Karpas-422 (cell line): ENCODE measurements around the gene TRH. TPM values are rescaled to one million over a fixed set of nuclear protein-coding genes. Genes with fewer than 3 reads are reported as not detected.

Source experiments
- DNase-seq: peaks from one replicate; pipeline ENCODE4 v3.0.0-alpha.2; 2015
- H2AFZ ChIP-seq: fragments of 200-600 bp; sonication (generic); 2 replicates; pipeline ENCODE4 v1.6.1; 2014; ENCODE audit warnings: antibody characterized with exemption, low read length, mixed read lengths
- H3K27ac ChIP-seq: fragments of 200-600 bp; sonication (generic); 2 replicates; pipeline ENCODE4 v1.5.1; 2014; ENCODE audit warnings: mild to moderate bottlenecking, low read length, moderate library complexity
- H3K27me3 ChIP-seq: fragments of 200-600 bp; sonication (generic); 2 replicates; pipeline ENCODE4 v1.6.1; 2014; ENCODE audit warnings: low read length, mixed read lengths
- H3K36me3 ChIP-seq: fragments of 200-600 bp; sonication (generic); 2 replicates; pipeline ENCODE4 v1.6.1; 2014; ENCODE audit warnings: low read length, mixed read lengths; ENCODE audit not compliant: insufficient read depth
- H3K4me1 ChIP-seq: fragments of 200-600 bp; sonication (generic); 2 replicates; pipeline ENCODE4 v1.6.1; 2014; ENCODE audit warnings: mild to moderate bottlenecking, low read length, mixed read lengths
- H3K4me2 ChIP-seq: fragments of 200-600 bp; sonication (generic); 2 replicates; pipeline ENCODE4 v1.6.1; 2014; ENCODE audit warnings: low read length, low read depth, mild to moderate bottlenecking; ENCODE audit not compliant: poor library complexity, severe bottlenecking
- H3K4me3 ChIP-seq: fragments of 200-600 bp; sonication (generic); 2 replicates; pipeline ENCODE4 v1.5.1; 2014; ENCODE audit warnings: mild to moderate bottlenecking, antibody characterized with exemption, low read length, mixed read lengths
- H3K79me2 ChIP-seq: fragments of 200-600 bp; sonication (generic); 2 replicates; pipeline ENCODE4 v1.6.1; 2014; ENCODE audit warnings: mild to moderate bottlenecking, low read length, mixed read lengths
- H3K9ac ChIP-seq: fragments of 200-600 bp; sonication (generic); 2 replicates; pipeline ENCODE4 v1.6.0; 2014; ENCODE audit warnings: low read length
- H3K9me2 ChIP-seq: fragments of 200-600 bp; sonication (generic), shearing (Covaris generic); replicated peaks from 2 replicates; pipeline ENCODE4 v1.6.0; 2014; ENCODE audit warnings: mild to moderate bottlenecking, low read length, moderate library complexity; ENCODE audit not compliant: insufficient read depth
- H3K9me3 ChIP-seq: fragments of 300-700, 200-600 bp; sonication (generic); 2 replicates; pipeline ENCODE4 v1.6.1; 2014; ENCODE audit warnings: low read length, mixed read lengths
- H4K20me1 ChIP-seq: fragments of 200-600 bp; sonication (generic); 2 replicates; pipeline ENCODE4 v1.6.1; 2014; ENCODE audit warnings: mild to moderate bottlenecking, antibody characterized with exemption, low read length, low read depth; ENCODE audit not compliant: insufficient read depth
- total RNA-seq: library from RNA; depleted of rRNA; stranded (reverse); fragments of >200 nt; shearing (Covaris generic); gene quantifications from 2 replicates; pipeline ENCODE4 v1.2.3, GENCODE V29; 2014; ENCODE audit warnings: low replicate concordance

TRH gene
- total RNA-seq, 1 experiment from 2014 or later = not detected

GRCh38 chr3:129954514-129954913, 20.0 kb upstream of the TRH start:
- Histone ChIP-seq H3K4me1 (no peaks in the 10 kb centered on the region), H3K4me2 (no peak overlapping the region), H3K4me3 (no peak overlapping the region), H3K9me2 (no peaks in the 10 kb centered on the region), H3K27ac (no peak overlapping the region), H3K9ac (no peak overlapping the region), H4K20me1 (no peaks in the 10 kb centered on the region), H3K27me3 (no peaks in the 10 kb centered on the region), H3K9me3 (no peaks in the 10 kb centered on the region), H3K36me3 (no peaks in the 10 kb centered on the region), H3K79me2 (no peaks in the 10 kb centered on the region), H2AFZ (no peak overlapping the region)
- no peak for DNase-seq

DNA sequence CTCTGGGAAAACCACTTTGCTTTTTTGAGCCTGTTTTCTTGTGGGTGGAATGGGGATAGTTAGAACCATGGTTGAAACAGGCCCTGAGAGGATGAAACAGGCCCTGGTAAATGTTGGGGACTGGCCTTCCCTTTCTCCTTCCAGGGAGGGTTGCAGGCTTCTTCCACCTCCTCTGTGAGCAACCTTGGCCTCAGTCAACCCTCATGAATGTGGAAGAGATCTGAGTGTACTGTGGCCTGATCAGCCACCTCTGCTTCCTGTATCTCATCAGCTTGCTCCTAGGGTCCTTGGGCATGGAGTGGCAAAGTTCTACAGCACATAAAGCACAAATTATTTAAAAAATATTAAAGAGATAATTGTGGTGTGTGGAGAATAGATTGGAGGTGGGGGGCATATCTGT, 17.6 kb upstream of the TRH start:
- no peak overlapping the region for H3K9ac ChIP-seq
- H3K27me3 ChIP-seq = no peaks in the 10 kb centered on the region
- no peak overlapping the region for H3K27ac ChIP-seq
- no peaks in the 10 kb centered on the region for H3K9me3 ChIP-seq
- H3K36me3 ChIP-seq = no peaks in the 10 kb centered on the region
- no peaks in the 10 kb centered on the region for H3K4me1 ChIP-seq
- no peak overlapping the region for H3K4me3 ChIP-seq
- H4K20me1 ChIP-seq = no peaks in the 10 kb centered on the region
- H3K9me2 ChIP-seq = no peaks in the 10 kb centered on the region
- no peak overlapping the region for H2AFZ ChIP-seq
- H3K4me2 ChIP-seq = no peak overlapping the region
- no peak for DNase-seq
- H3K79me2 ChIP-seq = no peaks in the 10 kb centered on the region

GRCh38 chr3:129958755-129959154, 15.8 kb upstream of the TRH start:
- DNase-seq = no peak
- Histone ChIP-seq H3K79me2 (no peaks in the 10 kb centered on the region), H3K27ac (no peak overlapping the region), H3K36me3 (no peaks in the 10 kb centered on the region), H3K9me3 (no peaks in the 10 kb centered on the region), H2AFZ (no peak overlapping the region), H3K9me2 (no peaks in the 10 kb centered on the region), H3K9ac (no peak overlapping the region), H3K4me2 (no peak overlapping the region), H4K20me1 (no peaks in the 10 kb centered on the region), H3K4me1 (no peaks in the 10 kb centered on the region), H3K27me3 (no peaks in the 10 kb centered on the region), H3K4me3 (no peak overlapping the region)

- Histone ChIP-seq H3K9me3 (no peaks in the 10 kb centered on the region), H3K9ac (no peak overlapping the region), H3K4me3 (no peak overlapping the region), H3K36me3 (no peaks in the 10 kb centered on the region), H3K4me1 (no peaks in the 10 kb centered on the region), H3K9me2 (no peaks in the 10 kb centered on the region), H3K4me2 (no peak overlapping the region), H3K27ac (no peak overlapping the region), H3K27me3 (no peaks in the 10 kb centered on the region), H2AFZ (no peak overlapping the region), H3K79me2 (no peaks in the 10 kb centered on the region), H4K20me1 (no peaks in the 10 kb centered on the region)
- no peak for DNase-seq
These were observed 13.4 kb upstream of the TRH start for GRCh38 chr3:129961141-129961541.

DNA sequence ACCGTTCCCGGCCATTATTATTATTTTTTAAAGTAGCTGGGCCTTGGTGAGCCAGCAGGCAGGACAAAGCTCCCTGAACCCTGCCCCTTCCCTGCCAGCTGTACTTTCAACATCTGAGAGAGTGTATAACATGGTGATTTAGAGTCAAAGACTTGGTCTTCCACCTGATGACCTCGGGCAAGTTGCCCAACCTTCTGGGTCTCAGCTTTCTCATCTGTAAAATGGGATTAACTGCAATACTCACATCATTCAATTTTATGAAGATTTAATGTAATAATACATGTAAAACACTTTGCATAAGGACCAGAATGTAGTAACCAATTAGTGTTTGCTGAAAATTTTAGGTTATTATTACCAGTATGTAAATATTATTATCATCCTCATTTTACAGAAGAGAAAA, 11.9 kb upstream of the TRH start:
- Histone ChIP-seq H3K27me3 (no peaks in the 10 kb centered on the region), H3K4me1 (no peaks in the 10 kb centered on the region), H3K36me3 (no peaks in the 10 kb centered on the region), H3K27ac (no peak overlapping the region), H3K9me3 (no peaks in the 10 kb centered on the region), H4K20me1 (no peaks in the 10 kb centered on the region), H3K4me3 (no peak overlapping the region), H2AFZ (no peak overlapping the region), H3K9me2 (no peaks in the 10 kb centered on the region), H3K79me2 (no peaks in the 10 kb centered on the region), H3K4me2 (no peak overlapping the region), H3K9ac (no peak overlapping the region)
- DNase-seq = no peak

GRCh38 chr3:129965937-129966336, 8.6 kb upstream of the TRH start:
- Histone ChIP-seq H3K4me1 (no peaks in the 10 kb centered on the region), H3K9me2 (no peaks in the 10 kb centered on the region), H3K4me3 (no peak overlapping the region), H3K4me2 (no peak overlapping the region), H2AFZ (no peak overlapping the region), H3K79me2 (no peaks in the 10 kb centered on the region), H3K27ac (no peak overlapping the region), H3K9ac (no peak overlapping the region), H3K36me3 (no peaks in the 10 kb centered on the region), H3K9me3 (no peaks in the 10 kb centered on the region), H3K27me3 (no peaks in the 10 kb centered on the region), H4K20me1 (no peaks in the 10 kb centered on the region)
- no peak for DNase-seq

DNA sequence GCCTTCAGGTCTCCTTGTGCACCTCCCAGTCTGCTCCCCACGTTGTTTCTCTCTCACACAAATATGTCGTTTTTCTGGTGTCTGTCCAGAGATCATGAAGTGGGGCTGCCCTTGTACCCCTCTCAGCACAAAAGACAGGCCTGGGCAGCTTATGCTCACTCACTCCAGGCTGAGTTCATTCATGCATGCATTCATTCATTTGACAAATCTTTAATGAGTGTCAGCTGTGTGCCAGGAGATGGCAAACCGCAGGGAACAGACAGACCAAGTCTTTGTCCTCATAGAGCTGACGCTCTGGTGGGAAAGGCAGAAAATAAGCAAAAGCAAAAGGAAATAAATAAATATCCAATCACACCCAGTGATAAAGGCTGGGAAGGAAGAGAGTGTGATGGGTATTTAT, 7.6 kb upstream of the TRH start:
- no peaks in the 10 kb centered on the region for H4K20me1 ChIP-seq
- no peak overlapping the region for H3K27ac ChIP-seq
- H3K4me2 ChIP-seq = no peak overlapping the region
- no peaks in the 10 kb centered on the region for H3K4me1 ChIP-seq
- no peaks in the 10 kb centered on the region for H3K9me2 ChIP-seq
- no peaks in the 10 kb centered on the region for H3K36me3 ChIP-seq
- no peak for DNase-seq
- H3K9me3 ChIP-seq = no peaks in the 10 kb centered on the region
- no peaks in the 10 kb centered on the region for H3K79me2 ChIP-seq
- H3K4me3 ChIP-seq = no peak overlapping the region
- H3K9ac ChIP-seq = no peak overlapping the region
- no peak overlapping the region for H2AFZ ChIP-seq
- no peaks in the 10 kb centered on the region for H3K27me3 ChIP-seq

GRCh38 chr3:129967761-129968160, 6.8 kb upstream of the TRH start:
- Histone ChIP-seq H3K4me2 (no peak overlapping the region), H3K9ac (no peak overlapping the region), H3K79me2 (no peaks in the 10 kb centered on the region), H3K9me2 (no peaks in the 10 kb centered on the region), H3K27ac (no peak overlapping the region), H3K27me3 (no peaks in the 10 kb centered on the region), H3K4me3 (no peak overlapping the region), H3K4me1 (no peaks in the 10 kb centered on the region), H2AFZ (no peak overlapping the region), H3K36me3 (no peaks in the 10 kb centered on the region), H3K9me3 (no peaks in the 10 kb centered on the region), H4K20me1 (no peaks in the 10 kb centered on the region)
- no peak for DNase-seq
